Neutrophil (primary cell): ENCODE measurements around the gene TDRD10.

ENCODE experiments used
- H3K27ac ChIP-seq: fragments of 200-600 bp; sonication (generic); 2 replicates; pipeline ENCODE4 v1.5.1; 2016; ENCODE audit warnings: mild to moderate bottlenecking, moderate library complexity
- H3K27me3 ChIP-seq: fragments of 200-600 bp; sonication (generic); 2 replicates; pipeline ENCODE4 v1.6.0; 2016; ENCODE audit warnings: mild to moderate bottlenecking
- H3K36me3 ChIP-seq: fragments of 200-600 bp; sonication (generic); 2 replicates; pipeline ENCODE4 v1.5.1; 2017
- H3K4me1 ChIP-seq, 2 experiments: fragments of 200-600 bp in 1 of 2; sonication (generic) in 1 of 2; 1 replicate in 1 of 2; 2 replicates in 1 of 2; pipeline versions ENCODE4 v1.5.1 to v1.6.1; 2013 to 2016; ENCODE audit warnings: low read depth in 1 of 2, low read length in 1 of 2, mild to moderate bottlenecking in 1 of 2, moderate library complexity in 1 of 2; ENCODE audit not compliant: control insufficient read depth in 1 of 2, insufficient read depth in 1 of 2
- H3K4me3 ChIP-seq, 2 experiments: fragments of 200-600 bp in 1 of 2; sonication (generic) in 1 of 2; 1 replicate in 1 of 2; 2 replicates in 1 of 2; pipeline ENCODE4 v1.5.1; 2013 to 2016; ENCODE audit warnings: low read depth in 1 of 2, low read length in 1 of 2, mild to moderate bottlenecking in 1 of 2, moderate library complexity in 1 of 2
- H3K9me3 ChIP-seq: fragments of 200-600 bp; sonication (generic); 2 replicates; pipeline ENCODE4 v1.5.1; 2016
- CTCF ChIP-seq: fragments of 200-600 bp; sonication (generic); IDR thresholded peaks from 2 replicates; pipeline ENCODE4 v1.5.1; 2016; ENCODE audit warnings: antibody characterized with exemption

Gene TDRD10

GRCh38 chr1:154459080-154459479 lies 42.9 kb upstream of the TDRD10 start:
- Histone ChIP-seq H3K27me3 (no peaks in the 10 kb centered on the region), H3K4me3 (peak overlapping the region in 1 of 2 experiments; percentile 8), H3K9me3 (no peaks in the 10 kb centered on the region), H3K27ac (peak overlapping the region; percentile 97), H3K4me1 (peaks cover 63 to 73% of the 10 kb centered on the region in 2 experiments), H3K36me3 (peaks cover 66% of the 10 kb centered on the region)
- TF ChIP-seq CTCF, result no peak

- Histone ChIP-seq H3K27ac (peak overlapping the region; percentile 97), H3K9me3 (no peaks in the 10 kb centered on the region), H3K36me3 (peaks cover 73% of the 10 kb centered on the region), H3K4me3 (no peak overlapping the region), H3K4me1 (peaks cover 46 to 65% of the 10 kb centered on the region in 2 experiments), H3K27me3 (no peaks in the 10 kb centered on the region)
- no peak for TF ChIP-seq CTCF
Observed at GRCh38 chr1:154460695-154461260, 41.2 kb upstream of the TDRD10 start.

- Histone ChIP-seq H3K27ac (peak overlapping the region; percentile 97), H3K4me3 (peak overlapping the region in 1 of 2 experiments; percentile 14), H3K4me1 (peaks cover 34 to 55% of the 10 kb centered on the region in 2 experiments)
Observed at GRCh38 chr1:154463512-154463990, 38.5 kb upstream of the TDRD10 start.

GRCh38 chr1:154465621-154466195 lies 36.3 kb upstream of the TDRD10 start:
- H3K27ac ChIP-seq, result peak overlapping the region; percentile 72
- peaks cover 28 to 42% of the 10 kb centered on the region in 2 experiments for H3K4me1 ChIP-seq
- no peaks in the 10 kb centered on the region for H3K9me3 ChIP-seq
- no peak overlapping the region for H3K4me3 ChIP-seq
- peaks cover 85% of the 10 kb centered on the region for H3K36me3 ChIP-seq
- no peak for TF ChIP-seq CTCF
- no peaks in the 10 kb centered on the region for H3K27me3 ChIP-seq

More at GRCh38 chr1:154463512-154463990, 38.5 kb upstream of the TDRD10 start:
- Histone ChIP-seq H3K9me3 (no peaks in the 10 kb centered on the region), H3K27me3 (no peaks in the 10 kb centered on the region), H3K36me3 (peaks cover 91% of the 10 kb centered on the region)
- no peak for TF ChIP-seq CTCF

- Histone ChIP-seq H3K4me1 (peaks cover 32 to 46% of the 10 kb centered on the region in 2 experiments), H3K27ac (peak overlapping the region; percentile 72), H3K27me3 (no peaks in the 10 kb centered on the region), H3K36me3 (peaks cover 80% of the 10 kb centered on the region), H3K4me3 (no peak overlapping the region), H3K9me3 (no peaks in the 10 kb centered on the region)
- TF ChIP-seq CTCF, result no peak
Observed at GRCh38 chr1:154466206-154466605, 35.8 kb upstream of the TDRD10 start.
